Smooth muscle cell of the brain vasculature (primary cell): ENCODE data around the gene SEL1L.
"Not testable (repeated sequence)": the region's sequence is repeated elsewhere in the genome, so short reads cannot be mapped to it uniquely, and the experiment has no call there.

Source experiments
- DNase-seq: peaks from one replicate; pipeline ENCODE4 v3.0.0-alpha.2; 2012; ENCODE audit warnings: low read depth, low spot score

The SEL1L gene

DNA sequence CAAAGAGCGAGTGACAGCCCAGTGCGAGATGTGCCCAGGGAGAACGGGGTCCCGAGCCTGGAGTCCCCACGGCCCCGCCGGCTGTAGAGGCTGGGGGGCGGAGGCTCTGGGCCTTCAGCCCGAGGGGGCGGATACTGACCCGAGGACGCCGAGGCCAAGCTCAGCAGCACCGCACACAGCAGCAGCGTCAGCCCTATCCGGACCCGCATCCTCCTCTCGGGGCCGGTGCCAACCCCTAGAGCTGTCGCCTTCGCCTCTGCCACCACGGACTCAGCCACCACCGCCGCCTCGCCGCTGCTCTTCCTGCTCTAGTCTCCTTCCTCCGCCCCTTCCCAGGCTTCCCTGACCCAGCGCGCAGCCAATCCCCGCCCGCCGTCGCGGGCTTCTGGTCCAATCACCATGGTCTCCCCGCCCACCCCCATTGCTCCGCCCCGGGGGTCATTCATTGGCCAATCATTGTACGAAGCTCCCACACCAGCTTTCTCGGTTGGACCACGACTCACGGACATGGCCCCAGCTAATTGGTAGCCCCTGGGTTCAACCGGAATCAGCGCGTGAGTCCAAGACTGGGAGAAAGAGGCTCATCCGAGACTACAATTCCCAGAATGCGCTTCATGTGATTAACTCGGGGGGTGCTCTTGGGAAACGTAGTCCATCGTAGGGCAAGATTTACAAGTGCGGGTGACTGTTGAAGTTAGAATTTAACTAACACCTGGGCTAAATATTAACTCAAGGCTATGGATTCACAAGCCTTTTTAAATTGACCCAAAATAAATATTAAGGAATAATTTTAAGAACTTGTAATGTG lies at the start of gene SEL1L:
TSS of gene SEL1L (minus strand) at position 318 of the 808 bp plus-strand sequence. CDS start at position 209, 109 bp downstream.
- peak; percentile 99 for DNase-seq

DNA sequence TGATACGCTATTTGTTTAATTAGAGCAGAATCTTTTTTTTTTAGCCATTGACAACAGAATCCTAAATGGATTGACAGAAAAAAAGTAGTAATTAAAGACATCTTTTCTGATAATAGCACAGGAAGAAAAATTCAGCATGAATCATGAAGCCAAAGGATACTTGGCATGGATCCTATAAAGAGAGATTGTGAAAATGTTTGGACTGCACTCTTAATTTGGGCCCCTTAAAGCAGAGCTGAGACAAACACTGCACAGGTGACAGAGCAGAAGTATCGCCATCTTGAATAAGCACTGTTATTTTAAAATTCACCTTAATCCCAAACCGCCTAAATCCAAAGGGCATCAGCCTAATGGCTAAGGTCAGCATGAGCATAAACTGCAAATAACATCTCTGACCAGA lies 48.8 kb upstream of the SEL1L start:
- no peak for DNase-seq

DNA sequence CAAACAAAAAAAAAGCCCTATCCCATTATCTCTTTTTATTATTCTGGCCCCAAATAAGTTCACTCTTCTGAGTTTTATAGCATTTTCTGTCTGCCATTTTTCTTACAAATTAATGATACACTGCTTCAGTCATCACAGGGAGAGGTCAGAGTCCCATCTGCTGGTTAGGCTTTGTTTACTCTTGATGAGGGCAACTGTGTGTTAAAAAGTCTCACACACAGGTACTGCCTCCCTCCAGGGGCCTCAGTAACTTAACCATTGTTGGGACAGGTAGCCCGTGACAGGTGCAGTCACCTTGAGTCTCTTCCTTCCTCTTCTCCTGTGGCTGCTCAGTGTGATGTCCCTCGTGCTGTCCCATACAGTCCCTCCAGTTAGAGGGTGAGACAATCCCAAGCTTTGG lies 45.5 kb upstream of the SEL1L start:
- no peak for DNase-seq

DNA sequence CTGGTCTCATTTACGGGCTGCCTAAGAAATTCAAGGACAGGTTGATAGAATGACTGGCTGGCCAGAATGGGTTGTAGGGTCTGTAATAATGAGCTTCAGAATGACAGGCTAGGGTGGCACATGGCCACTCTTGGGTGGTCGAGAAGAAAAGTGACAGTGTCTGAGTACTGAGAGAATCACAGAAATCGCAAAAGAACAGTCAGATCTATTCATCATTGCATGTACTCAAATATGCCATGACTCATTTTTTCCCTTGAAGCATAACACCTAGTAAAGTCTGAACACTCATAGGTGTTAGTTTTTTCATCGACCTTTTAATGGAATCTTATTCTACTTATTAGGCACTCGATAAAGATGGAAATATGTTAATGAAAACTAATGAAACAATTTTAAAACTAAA lies 37.8 kb upstream of the SEL1L start:
- DNase-seq = no peak

DNA sequence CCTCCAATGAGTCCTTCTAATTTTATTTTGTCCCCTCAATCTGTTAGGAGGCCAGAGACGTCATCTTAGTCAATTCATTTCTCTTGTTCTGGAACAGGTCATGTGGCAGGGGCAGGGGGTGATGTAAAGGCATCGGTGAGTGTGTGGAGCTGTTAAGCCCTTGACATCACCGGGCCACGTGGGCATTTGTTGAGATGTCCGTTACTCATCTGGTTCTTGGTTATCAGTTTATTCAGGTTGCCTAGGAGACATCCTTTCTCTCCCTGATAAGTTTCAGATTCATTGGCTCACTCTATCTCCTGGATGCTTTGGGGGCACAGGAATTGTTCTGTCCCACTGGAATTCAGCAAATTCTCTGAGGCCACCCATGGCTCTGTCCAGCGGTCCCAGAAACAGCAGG lies 33.6 kb upstream of the SEL1L start:
- no peak for DNase-seq

DNA sequence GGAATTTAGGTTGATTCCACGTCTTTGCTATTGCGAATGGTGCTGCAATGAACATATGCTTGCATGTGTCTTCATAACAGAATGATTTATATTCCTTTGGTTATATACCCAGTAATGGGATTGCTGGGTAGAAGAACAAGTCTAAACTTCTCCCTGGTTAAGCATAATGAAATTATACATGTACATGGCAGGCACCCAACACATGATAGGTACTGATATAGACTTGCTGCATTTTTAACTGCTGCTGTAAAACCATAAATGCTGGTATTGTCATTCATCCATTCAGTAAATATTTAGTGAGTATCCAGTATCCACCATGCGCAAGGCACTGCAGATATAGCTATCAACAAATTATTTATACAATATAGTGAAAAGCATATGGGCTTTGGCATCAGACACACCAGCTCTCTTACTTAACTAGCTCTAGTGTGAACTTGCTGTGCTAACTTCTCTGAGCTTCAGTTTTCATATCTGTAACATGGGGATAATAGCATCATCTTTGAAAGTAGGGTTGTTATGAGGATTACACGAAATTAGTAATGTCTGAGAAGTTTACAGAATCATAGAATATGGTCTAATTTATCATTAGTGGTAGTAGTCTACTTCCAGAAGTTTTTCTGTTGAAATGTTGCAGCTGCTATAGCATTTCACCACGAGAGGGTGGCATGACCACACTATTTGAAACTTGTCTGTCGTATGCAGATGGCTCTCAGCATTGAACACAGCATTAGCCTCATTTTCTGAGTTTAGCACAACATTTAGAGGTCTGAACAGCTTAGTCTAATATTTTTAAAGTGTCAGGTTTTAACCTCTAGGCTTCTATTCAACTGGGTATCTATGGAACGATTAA lies 32.0 kb upstream of the SEL1L start:
- no peak for DNase-seq

DNA sequence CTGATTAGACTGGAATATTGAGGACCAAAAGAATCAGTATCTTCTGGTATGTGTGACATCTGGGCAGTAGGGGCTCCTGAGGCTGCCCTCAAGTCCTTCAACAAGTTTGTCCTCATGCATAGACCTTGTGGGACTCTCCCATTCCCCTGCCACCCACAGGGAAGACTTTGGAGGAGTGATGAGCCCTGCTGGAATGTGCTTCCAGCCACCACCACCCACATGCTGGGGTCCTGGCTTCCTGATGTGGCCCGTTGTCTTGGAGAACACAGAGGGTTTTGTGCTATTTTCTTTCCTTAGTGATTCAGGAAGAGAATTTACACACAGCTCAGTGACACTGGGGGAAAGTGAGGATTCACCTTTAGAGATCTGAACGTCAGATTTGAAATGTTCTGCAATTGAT lies 29.2 kb upstream of the SEL1L start:
- no peak for DNase-seq

DNA sequence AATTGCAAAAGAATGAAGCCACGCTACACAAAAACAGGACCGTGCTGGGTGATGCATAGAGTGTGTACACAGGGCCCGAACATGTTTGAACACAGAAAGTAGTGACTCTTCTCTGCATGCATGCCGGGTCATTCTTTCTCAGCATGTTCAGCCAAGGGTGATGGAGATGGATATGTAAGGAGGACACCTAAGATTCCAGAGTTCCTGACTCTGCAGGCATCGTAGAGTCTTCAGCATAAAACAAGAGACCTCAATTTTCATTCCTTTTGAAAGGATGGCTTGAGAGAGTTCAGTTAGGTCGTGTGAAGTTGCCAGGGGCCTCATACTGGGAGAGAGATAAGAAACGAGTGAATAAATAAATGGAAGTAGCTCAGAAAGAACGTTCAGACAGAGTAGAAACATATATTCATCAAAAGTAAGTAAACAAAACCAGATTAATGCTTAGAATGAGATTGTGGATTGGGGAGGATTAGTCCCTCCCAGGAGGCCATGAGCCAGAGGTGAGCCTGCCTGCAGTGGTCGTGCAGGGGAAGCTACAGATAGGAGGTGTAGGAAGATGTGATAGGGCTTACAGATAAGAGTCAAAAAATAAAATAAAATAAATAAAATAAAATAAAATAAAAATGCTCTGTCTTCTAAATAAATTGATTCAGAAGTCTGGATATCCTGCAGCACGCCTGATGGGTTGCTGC lies 27.6 kb upstream of the SEL1L start:
- no peak for DNase-seq

DNA sequence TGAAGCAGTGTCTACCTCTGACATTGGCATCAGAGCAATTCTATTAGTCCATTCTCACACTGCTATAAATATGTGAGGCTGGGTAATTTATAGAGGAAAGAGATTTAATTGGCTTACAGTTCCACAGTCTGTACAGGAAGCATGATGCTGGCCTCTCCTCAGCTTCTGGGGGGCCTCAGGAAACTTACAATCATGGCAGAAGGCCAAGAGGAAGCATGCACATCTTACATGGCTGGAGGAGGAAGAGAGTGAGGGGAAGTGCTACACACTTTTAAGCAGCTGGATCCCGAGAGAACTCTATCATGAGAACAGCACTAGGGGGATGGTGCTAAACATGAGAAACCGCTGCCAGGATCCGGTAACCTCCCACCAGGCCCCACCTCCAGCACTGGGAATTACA lies 25.7 kb upstream of the SEL1L start:
- DNase-seq = no peak

DNA sequence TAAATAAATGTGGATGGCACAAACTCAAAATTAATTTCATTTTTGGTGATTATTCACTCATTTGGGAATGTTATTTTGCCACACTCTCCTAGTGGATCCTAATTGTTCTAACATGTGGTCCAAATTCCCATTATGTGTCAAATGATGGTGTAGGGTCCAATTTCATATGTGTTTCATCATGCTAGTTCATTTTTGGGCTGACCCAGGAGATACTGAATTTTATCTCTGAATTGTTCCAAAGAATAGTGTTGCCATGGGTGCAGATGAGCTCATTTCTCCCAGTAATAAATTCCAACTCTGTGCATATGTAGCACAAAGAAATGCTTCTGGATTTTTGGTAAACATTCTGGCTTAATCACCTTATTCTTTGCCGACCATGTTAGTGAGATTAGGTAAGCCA lies 23.5 kb upstream of the SEL1L start:
- DNase-seq = no peak

DNA sequence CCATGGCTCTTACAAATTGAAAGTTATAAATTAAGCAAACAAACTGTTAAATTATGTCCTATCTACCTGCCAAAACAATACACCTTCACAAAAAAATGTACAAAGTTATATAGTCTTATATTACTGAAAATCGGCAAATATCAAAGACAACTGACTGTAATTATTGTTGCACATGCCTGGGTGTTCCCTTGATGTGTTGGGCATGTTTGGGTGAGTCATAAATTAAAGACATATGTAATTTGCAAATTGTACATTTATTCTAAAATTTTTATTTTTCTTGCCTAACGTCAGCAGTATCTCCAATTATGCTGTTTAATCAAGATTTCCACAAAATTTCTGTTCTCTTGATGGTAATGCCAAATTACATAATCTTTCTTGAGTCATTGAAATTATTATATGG lies 22.0 kb upstream of the SEL1L start:
- DNase-seq = no peak

DNA sequence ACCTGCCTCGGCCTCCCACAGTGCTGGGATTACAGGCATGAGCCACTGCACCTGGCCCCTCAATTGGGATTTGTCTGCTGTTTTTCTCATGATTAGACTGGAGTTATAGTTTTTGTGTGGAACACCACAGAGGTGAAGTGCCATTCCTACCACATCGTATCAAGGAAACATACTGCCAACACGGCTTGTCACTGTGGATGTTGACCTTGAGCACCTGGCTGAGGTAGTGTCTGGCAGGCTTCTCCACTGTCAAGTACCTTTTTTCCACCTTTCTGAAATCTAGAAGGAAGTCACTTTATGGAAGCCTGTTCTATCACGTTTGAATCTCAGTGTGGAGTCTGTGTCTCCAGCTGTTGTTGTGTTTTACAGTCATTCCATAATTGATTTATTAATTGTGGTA lies 21.4 kb upstream of the SEL1L start:
- DNase-seq = no peak

DNA sequence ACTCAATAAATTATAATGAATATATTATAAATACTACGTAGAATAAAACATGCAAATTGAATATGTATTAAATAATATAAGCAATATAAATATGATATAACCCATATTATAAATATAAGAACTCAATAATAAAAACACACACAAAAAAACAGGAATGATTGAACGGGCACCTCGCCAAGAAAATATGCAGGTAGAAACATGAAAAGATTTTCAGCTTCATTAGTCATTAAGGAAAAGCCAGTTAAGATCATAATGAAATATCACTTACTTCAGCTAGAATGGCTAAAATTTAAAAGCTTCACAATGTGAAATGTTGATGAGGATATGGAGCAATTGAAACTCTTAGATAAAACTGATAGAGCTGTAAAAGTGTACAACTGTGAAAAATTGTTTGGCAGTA lies 17.8 kb upstream of the SEL1L start:
- DNase-seq = no peak

DNA sequence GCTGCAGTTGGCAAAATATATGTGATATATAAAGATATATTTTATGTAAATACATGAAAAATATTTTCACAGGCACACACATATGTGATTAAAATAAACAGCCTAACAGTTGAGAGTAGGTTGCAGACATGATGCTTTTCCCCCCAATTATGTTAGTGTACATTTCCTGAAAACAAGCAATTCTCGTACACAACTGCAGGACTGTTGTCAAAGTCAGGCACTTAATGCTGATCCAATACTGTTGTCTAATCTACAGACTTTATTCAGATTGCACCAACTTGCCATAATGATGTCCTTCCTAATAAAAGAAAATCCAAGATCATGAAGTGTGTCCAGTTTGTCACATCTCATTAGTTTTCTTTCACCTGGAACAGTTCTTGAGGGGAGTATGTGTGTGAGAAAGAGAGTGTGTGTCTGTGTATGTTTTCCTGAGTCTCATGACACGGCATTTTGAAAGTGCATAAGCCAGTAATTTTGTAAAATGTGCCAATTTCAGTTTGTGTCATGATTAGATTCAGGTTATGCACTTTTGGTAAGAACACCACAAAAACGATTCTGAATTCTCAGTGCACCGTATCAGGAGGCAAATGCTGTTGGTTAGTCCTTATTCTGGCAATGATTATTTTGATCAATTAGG lies 16.5 kb upstream of the SEL1L start:
- no peak for DNase-seq

DNA sequence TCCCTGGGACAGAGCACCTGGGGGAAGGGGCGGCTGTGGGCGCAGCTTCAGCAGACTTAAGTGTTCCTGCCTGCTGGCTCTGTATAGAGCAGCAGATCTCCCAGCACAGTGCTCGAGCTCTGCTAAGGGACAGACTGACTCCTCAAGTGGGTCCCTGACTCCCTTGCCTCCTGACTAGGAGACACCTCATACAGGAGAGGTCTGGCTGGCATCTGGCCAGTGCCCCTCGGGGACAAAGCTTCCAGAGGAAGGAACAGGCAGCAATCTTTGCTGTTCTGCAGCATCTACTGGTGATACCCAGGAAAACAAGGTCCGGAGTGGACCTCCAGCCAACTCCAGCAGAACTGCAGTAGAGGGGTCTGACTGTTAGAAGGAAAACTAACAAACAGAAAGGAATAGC lies 7.6 kb upstream of the SEL1L start:
- DNase-seq = not testable (repeated sequence)

DNA sequence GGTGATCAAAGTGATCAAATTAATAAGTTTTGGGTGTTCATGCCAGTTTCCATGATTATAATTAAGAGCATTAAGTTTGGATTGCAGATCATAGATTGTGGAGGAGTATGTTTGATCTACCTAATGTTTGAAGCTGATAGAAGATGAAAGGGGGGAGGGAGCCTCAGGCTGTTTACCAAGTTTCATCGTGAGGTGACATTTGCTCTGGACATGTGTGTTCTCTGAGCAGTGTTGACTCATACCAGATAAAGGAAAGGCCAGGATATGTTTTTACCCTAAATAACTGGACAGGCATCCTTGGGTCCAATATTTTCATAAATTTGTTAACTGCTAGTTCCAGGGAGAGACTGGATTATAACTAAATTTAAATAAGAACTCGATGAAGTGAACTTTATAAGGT lies 3.5 kb upstream of the SEL1L start:
- no peak for DNase-seq

DNA sequence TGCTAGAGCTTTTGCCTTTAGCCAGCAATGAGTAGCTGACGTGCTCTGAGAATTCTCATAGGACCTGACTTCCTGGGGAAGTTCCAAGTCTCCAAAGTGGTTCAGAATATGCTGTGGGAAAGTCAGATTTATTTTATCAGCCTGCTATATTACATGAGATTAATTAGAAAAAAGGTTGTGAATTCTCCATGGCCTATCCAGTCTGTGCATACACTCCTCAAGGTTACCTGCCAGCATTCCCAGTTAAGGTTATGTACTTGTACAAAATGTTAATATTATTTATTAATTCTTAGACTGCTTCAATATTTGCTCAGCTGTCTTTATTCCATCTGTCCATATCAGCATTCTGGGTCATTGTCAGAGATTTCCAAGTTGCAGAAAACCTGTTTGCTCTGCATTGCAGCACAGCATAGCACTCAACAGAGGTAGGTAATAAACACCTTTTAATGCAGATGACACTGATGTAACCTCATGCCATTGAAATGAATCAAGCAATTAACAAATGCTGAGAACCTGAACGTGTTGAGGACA lies 2.7 kb upstream of the SEL1L start:
- DNase-seq = no peak

DNA sequence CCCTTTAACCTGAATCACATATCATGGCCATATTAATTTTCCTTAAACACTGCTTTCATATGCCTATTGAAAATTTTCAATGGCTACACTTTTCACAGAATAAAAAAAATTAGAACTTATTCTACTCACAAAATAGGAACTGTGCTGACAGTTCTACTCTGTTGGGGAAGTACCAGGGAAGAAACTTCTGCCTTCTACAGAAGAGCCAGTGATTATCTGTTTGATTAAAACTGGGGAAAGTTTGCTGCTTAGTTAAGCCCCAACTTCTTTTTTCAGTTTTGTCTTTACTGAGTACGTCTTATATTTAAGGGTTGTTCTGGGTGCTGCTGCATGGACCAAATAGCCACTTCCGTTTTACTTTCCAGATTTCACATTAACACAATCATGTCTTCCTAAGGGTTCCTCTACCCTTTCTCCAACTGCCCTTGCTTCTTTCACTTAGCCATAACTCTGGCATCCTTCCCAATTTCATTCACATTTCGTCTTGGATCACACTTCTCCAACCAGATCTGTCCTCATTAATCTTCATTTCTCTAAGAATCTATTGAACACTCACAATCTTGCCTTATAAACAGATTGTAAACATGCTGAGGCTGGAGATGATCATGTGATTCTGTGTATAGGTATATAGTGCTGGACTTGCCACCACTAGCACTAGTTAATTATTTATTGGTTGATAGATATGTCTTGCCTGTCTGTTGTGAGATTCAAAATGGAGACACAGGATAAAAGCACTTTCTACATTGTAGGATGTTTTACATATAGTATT lies 1.9 kb upstream of the SEL1L start:
- DNase-seq = no peak

DNA sequence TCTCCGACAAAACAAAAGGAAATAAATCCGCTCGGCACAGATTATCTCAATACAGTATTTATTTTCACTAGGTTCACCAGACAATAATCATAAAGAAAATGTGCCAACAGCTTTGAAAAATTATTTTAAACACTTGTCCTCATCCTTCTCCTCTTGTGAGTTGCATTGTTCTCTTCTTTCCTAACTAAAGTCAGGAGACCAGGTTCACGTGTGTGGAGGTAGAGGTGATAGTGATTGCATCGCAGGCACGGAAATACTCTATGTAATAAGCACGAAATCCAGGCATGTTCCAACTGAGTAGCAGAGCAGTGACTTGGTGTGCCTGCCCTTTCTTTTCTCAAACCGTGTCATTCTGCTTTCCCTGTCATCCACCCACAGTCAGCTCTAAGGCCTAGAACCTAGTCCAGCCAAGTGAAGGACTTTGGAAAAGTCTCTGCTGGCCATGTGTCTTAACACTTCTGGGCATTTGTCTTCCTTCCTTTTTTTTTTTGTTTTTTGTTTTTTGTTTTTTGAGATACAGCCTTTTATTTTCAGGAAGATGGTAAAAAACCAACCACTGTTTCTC lies 939 bp upstream of the SEL1L start:
- DNase-seq = no peak

DNA sequence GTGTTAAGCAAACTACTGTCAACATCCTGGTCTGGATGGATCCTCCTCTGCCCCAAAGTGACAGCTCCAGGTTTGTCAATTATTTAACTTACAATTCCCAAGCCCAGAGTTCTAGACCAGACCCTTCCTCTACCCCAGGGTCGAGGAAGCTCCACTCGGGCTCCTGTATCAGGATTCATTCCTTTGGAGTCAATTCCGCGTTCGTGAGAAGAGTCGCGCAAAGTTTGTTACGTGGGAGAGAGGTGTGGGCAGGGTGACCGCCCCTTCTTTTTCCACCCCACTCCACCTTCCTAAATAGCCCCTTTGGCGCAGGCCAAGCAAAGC lies 479 bp downstream of the SEL1L start:
- no peak for DNase-seq

DNA sequence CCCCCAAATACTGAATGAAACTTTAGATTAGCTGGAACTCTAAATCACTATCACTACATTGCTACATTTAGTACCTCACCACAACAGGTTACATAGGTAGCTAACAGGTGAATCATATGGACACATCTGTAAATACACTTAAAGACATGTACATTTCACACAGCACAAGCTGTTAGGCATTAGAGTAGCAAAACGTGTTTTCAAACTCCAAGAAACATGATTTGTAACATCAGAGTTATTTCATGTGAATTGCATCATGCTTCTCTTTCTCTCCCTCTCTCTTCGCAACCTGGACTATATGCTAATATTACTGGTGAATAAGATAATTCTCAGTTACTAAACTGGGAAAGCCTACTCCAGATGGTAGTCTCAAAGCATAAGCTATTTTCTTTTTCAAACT lies 4.3 kb downstream of the SEL1L start:
- no peak for DNase-seq
